Right renal pelvis (tissue), 4 donors: ENCODE measurements around the gene TSHZ2. TPM values are rescaled to one million over a fixed set of nuclear protein-coding genes. Genes with fewer than 3 reads are reported as not detected.
A peak's percentile ranks its signal among the peaks of the same experiment; 100 is the strongest.

Experiments used
- DNase-seq, 4 donors: peaks; one replicate each; pipeline ENCODE4 v3.0.0-alpha.2; 2013; ENCODE audit warnings: low read depth in 4 of 4, low spot score in 3 of 4, missing footprints in 1 of 4
- polyA plus RNA-seq, 4 donors: library from polyadenylated mRNA; unstranded; fragments of 120-200 nt; gene quantifications; one replicate each; pipeline ENCODE4 v1.2.1, GENCODE V29; 2013; ENCODE audit not compliant: insufficient read length in 4 of 4

TSHZ2 gene
- polyA plus RNA-seq, 4 donors: 12.6 to 14.2 (median 12.9) TPM

DNA sequence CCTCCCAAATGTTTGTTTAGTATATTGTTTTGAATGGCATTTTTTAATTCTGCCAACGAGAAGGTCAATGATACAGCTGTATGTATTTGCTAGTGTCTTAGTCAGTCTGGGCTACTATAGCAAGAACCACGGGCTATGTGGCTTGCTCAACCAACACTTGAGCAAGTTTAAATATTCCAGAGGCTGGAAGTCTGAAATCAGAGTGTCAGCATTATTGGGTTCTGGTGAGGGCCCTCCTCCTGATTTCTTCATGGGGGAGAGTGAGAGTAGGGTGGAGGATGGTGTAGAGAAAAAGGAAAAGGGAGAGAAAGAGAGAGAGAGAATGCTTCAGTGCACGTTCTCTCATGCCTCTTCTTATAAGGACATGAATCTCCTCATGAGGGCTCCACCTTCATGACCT is 144.6 kb downstream of the TSHZ2 start:
- no peak for DNase-seq

DNA sequence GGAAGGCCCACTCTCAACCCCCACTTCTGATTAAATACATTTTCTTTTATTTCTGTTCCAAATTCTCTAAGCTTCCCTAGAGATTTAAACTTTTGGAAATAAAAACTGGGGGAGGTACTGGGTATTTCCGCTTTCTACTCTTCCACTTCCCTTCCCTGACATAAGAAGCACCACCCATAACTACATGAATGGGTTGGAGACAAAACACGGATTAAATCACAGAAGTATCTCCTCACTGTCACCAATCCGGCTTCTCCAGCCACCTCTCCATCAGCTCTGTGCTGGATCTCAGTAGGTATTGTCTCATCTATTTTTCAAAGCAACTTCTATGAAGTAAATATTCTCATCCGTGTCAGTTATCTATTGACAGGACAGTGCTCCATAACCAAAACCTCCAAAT is 150.7 kb downstream of the TSHZ2 start:
- no peak for DNase-seq

DNA sequence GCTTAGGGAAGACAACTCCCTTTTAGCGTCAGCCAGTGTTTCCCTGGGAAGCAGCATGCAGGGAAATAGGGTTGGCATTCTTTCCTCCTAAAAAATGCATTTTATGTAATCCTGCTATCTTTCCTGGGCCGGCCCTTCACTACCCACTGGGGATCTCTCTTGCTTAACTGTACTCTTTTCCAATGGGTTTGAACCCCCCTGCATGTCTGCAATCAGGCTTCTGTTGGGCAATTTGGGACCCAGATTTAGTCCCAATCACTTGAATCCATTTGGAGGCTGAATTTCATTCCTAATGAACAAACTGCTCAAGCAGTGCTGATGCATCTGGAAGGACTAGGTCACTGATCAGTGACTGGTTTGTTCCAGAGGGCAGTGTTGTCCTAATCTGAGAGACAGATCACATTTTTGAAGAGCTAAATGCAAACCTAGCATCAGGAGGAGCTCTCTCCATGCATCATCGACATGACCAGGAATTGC is 152.0 kb downstream of the TSHZ2 start:
- no peak for DNase-seq

DNA sequence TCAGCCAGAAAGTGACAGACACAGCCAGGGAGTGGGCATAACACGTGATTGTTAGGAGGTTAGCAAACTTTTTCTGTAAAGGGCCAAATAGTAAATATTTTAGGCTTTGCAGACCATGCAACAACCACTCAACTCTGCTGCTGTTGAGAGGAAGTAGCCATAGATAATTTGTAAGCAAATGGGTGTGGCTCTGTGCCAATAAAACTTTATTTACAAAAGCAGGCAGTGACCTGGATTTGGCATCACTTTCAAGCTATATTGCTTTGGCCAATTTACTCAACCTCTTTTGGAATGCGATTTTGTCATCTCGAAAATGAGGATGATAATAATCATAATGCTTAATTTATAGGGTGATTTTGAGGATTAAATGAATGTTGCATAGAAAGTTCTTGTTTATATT is 152.6 kb downstream of the TSHZ2 start:
- no peak for DNase-seq

DNA sequence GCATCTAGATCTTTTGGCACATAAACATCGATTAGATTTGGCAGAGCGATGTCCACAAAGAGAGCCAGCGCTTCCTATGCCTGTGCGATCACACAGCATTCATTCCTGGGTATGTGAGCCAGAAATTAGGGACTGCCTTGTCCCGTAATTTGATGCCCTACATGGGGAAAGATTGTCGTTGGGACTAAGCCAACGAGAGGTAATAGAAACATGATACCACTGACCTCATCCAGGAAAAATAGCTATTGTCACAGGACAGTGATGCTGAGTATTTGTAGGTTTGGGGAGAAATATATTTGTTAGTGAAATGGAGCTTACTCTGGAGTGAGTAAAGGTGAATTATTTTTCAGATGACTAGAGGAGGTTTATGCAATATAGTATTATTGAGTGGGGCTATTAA is 154.0 kb downstream of the TSHZ2 start:
- peak in 1 of 4 donors; percentile 20 for DNase-seq

DNA sequence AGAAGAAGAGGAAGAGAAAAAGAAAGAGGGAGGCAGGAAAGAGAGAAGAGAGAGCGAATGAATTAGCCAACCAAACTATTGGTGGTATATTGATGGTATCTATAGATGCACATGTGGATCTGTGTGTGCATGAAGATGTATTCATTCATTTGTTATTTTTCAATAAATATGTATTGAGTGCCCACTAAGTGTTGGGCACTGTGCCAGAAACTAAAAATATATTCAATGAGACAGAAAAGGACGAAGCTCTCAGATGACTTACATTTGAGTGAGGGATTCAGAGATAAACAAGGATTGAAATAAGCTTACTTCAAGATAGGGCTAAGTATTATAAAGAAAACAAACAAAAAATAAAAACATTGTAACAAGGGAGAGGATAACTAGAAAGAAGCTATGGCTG is 154.9 kb downstream of the TSHZ2 start:
- DNase-seq: no peak

DNA sequence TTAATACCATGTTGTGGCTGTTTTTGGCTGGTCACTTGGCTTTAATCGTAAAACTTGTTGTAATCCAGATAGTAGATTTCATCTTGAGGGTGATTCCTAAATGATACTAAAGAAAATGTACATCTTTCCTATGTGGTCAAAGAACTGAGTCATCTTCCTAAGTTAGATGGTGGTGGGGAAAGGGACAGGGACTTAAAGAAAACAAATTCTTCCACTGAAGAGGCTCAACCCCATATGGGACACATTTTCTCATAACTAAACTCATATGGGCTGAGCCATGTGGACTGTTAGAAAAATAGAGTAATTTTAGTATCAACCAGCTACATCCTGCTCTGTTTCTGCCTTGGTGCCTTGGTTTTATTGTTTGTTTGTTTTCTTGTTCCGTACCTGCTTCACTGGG is 155.8 kb downstream of the TSHZ2 start:
- no peak for DNase-seq

DNA sequence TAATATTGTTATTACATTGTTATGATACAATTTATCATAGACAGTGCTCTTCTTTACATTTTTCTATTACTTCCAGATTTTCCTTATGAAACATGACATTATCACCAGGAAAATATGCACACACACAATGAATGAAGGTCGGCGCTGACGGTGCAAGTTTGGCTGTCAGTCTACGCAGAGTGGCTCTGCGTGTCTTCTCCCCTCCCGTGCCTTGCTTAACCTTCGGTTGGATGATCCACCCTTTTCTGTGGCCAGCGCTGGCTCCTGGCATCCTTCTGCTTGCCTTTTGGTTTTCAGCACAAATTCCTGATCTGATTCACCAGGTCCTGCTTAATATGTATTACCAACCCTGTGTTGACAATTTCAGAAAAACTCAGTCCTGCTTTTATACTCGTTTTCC is 157.4 kb downstream of the TSHZ2 start:
- DNase-seq: no peak

DNA sequence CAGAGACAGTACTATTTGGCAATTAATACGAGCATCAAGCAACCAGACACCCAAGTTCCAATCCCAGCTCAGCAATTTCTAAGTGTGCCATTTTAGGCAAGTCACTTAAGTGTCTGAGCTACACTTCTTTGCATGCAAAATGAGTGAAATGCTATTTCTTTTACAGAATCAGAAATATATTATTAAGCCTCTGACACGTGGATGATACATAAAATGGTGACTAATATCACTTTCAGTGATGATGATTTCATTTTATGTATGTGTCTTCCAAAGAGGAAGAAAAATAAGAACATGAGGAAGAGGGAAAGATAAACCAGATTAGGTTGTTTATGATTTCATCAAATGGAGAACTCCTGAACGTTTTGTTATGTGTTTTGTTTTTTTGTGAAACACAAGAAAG is 158.6 kb downstream of the TSHZ2 start:
- DNase-seq: no peak

DNA sequence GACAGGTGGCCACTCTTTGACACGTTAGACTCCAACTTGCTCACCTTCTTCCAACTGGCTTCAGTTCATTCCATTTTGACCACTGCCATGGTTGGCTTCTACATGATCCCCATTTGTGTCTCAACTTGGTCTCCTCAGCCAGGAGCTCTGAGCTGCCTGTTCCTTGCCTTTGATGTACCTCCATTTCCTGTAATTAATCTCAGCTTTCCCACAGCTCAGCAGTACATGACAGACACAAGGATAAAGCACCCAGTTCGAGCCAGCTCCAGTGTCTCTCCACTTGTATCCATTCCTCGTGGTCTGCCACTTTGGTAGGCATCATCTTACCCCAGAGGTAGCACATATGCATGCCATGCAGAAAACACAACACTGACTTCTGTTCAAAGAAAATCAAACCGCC is 161.0 kb downstream of the TSHZ2 start:
- no peak for DNase-seq

DNA sequence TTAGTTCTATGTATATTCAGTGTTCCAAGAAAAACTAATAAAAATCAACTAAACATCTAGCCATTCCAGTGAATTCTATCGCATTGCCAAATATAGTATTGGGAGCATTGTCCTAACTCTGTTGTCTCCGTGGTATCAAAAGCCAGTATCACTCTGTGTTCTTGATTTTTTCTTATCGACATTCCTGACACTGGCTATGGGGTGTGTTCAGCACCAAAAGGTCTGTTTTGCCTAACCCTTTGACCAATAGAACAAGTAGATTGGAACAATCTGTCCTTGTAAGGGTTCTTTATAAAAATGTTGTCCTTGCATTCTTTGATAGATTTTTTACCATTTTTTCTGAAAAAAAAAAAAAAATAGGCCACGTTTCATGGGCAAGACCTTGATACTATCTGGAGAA is 161.5 kb downstream of the TSHZ2 start:
- DNase-seq: no peak

DNA sequence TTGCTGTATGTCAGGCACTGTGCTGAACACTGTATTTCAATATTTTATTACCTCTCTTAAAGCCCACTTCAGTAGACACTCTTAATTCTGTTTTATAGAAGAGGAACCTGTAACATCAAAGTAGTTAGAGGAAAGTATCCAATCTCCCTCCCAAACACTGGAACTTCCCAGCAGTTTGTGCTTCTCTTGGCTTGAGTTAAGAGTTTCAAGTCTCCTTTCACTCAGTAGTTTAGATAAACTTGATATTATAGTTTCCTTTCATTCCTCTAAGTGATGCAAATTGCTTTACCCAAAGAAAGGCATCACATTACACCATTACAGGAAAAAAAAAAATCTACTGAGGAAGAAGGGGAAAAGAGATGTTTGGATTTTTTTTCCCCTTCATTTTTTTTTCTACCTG is 164.3 kb downstream of the TSHZ2 start:
- DNase-seq: no peak

DNA sequence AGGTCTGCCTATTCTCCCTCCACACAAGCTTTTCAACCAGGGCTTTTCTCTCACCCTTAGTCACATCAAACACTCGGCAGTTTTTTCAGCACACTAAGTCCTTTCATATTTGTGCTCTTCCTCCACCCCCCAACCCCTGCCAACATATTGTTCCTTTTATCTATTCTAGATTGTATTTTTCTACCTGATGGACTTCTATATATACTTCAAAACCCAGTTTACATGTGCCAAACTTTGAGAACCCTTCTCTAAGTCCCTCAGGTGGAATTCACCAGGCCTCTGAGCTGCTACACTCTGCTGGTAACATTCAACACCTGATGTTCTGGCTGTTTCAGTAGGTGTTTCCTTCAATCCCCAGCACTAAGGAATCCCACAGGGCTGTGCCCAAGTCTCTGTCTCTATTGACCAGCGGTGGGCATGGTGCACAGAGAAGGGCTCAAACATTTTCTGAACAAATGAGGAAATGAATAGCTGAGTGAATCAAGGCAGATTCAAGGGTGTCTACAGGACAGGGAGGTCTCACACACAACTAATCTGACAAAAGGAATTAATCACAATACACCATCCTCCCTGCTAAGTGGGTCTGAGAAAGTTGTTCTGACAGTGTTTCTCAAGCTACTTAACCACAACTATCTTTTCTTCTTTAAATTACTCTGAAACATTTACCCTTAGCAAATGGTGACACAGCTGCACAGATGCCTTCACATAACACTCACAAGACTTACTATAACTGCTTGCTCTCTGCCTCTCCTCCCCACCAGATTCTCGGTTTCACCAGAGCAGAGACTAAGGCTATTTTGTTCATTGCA is 166.5 kb downstream of the TSHZ2 start:
- DNase-seq: no peak

DNA sequence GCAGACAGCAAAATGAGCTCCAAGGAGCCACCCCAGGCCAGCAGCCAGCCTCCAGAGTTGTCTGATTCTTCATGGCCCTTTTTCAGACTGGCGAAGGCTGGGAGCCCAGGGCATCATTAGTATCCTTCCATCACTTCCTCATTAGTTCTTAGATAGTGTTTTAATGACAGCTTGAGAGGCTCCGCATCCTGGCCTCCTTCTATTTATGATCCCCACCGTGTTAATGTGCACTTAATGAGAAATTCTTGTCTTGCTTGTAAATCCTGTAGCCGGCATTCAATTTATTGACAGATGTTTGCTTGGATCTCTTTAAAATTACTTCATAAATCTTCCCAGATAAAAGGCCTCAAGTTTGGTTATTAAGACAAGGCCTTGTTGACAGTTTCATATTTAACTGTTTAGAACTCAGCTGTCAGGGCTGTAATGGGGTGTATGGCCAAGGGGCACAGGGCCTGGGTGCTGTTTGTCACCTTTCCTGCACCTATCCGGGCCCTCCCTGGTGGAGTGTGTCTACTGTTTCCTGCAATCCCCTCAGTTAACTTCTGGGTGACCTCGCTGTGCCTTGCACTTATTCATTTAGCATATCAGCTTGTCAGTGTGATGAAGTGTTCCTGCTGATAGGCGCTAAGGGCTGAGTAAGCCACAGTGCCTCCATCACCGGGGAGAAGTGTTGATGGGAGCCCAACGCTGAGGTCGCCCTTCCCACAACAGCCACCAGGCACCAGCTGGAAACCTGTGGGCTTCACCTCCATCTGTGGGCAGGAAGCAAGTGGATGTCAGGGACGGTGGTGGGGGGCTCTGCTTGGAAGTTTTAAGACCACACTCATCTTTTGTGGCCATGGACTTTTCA is 169.3 kb downstream of the TSHZ2 start:
- DNase-seq: no peak

DNA sequence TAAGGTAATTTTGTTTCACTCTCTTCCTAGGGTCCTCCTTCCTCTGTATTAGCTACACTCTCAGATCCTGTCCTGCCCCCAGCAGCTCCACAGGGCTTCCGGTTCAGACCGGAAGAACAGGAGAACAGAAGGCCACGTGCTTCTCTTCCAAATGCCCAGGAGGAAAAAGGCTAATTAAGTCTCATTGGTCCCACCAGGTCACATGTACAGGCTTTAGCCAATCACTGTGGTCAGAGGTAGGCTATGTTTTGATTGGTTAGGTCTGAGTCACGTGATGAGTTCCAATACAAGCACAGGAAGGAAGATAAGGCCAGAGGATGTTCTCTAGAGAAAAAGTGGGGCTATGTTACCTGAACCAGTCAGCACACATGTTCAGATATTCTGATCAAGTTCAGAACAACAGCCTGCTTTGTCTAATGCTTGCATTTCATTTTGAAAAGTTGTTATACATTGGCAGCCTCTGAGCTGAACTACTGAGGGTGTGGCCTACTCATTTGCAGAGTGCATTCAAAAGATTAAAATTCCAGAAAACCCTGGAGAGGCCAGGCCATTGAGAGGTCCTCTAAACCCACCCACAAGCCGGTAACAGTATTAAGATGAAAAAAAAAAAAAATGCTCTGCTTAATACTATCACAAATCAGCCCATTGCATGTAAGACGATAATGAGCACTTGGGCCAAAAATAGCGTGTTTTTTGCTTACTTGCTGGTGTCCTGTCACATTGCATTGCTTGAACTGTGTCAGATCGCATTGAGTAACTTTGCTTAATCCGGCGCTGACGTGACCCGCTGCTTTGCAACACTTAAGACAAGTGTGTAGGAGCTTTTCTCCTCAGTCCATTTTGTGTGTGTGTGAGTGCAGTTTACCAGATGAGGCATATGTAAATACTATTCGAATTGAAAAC is 170.3 kb downstream of the TSHZ2 start:
- DNase-seq: no peak

DNA sequence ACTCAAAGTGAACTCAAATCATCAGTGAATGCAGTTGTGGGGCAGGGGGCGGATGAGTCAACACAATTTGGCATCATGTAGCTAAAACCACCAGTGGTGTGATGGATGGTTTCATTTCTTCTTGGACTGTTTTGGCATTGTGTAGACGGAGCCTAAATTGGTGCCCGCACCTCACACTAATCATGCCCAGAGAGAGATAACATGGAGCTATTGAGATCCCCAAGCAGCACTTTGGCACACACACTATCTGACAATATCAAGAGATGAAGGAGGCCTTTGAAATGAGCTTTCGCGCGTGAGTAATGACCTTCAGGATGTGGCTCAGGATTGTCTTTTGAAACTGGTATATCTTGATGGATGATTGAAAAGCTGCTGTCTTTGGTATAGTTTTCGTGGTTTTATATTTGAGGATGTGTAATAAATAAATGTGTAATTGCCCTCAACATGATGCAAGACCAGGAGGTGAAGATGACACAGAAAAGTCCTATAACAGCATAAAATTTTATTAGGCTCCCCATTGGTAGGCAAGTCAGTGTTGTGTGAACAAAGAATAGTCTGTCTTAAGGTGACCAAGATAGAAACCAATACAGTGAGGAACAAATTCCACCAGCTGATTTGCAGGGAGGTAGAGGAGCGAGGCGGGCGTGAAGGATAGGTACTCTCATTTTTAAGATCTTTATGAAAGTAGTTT is 174.2 kb downstream of the TSHZ2 start:
- no peak for DNase-seq

DNA sequence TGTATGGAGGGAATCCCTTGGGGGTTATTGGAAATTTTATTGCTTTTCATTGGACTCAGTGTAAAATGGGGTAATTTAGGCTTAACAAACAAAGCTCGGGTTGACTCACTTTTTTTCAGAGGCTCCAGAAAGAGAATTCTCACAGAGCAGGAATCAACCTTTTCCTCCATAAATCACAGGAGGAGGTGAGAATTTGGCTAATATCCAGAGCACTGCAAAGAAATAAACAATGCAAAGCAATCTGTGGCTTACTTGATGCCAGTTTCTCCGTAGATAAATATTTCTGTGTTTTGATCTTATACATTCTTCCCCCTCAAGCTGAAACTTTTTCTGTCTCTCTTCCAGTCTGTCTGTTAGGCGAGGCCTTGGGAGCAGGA is 176.6 kb downstream of the TSHZ2 start:
- DNase-seq: no peak

DNA sequence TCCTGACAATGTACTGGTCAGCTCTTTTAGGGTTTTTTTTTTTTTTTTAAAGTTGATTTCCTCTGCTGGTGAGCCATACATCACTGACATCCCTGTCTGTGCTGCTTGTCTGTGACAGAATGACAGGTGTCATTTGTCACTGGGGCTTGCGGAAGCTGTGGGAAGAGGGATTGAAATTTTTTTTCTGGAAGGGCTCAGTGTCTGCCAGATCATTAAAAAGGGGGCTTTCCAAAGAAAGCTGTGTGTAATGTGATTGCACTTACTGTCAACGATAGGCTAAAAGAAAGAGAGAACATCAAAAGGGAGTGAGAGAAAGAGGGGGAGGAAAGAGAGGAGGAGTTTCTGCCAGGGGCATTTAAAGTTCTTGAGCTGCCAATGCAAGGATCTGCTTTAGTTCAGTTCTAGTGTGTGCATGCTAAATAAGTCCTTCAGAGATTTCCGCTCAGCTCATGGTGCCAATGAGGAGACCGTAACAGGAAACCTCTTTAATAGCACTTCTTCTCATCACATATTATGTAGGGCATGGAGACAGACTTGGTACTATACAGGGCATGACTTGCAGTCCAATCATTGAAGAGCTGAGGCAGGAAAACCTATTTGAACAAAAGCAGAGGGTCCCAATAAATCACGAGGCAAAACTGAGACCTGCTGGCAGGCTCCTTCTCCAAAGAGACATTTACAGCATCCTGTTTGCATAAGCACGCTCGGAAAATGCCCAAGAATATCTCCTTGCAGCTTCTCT is 177.2 kb downstream of the TSHZ2 start:
- DNase-seq: no peak

DNA sequence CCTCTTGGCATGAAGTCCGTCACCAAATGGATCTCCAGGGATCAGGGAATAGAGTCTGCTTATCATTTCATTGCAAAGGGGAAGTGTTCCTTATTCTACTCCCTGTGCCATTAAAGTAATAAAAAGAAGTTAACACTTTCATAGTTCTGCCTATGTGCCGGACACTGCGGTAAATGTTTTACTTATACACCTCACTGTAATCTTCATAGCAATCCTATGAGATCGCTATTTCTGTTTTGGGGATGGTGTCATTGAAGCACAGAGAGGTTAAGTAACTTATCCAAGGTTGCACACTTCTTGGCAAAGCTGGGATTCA is 177.7 kb downstream of the TSHZ2 start:
- no peak for DNase-seq

DNA sequence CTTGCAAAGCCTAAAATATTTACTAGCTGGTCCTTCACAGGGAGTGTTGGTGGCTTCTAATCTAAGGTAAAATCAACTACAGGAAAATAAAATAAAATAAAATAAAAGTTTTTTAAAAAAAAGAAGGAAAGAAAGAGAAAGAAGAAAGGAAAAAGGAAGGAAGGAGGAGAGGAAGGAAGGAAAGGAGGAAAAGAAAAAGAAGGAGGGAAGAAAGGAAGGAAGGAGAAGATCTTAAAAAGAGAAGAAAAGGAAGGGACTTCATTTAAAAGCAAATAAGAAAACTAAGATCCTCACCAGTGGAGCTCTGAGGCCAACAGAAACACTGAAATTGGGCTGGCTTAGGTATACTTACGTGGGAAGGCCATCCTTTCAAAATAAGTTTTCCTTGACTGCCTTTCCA is 178.4 kb downstream of the TSHZ2 start:
- no peak for DNase-seq
